ENCODE results near the gene ATF3.

ATF3 gene

DNA sequence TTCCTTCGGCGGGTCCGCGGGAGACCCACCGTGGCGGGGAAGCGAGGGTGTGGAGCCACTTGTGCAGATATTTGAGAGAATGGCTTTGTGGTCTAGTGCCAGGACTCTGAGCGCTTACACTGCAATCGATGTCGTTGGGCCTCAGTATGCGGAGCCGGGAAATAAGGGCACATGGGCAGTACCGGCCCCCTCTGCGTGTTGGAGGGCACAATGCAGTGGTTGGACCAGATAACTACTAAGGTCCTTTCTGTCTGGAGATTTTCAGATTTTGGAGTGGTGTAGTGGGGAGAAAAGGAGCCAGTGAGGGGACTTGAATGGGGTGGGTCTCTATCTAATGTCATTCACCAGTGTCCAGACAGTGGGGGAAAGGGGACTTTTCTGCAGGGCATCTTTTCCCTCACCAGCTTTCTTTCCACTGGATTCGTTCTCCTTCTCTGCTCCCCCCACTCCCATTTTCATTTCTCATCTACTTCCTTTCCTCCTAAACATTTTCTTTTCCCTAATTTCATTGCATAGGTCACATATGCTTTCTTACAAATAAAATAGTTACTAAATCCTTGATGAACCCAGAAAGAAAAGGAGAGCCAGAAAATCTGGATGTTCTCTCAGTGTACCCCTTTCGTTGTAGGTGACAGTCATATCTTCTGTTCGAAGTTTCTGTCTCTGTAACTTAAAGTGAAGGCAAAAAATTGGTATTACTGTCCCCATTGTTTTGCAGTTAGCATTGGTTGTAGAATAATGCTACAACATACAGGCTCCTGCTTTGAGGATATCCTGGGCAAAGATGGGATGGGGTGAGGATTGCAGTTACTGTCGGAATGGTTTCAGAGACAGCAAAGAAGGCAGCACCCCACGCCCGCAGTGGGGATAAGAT lies 1.4 kb downstream of the ATF3 start:
- H3K14ac ChIP-seq (ENCODE audit: low read length): peak overlapping the region; percentile 17
- H2BK5ac ChIP-seq (ENCODE audit: low read length): no peak overlapping the region
- H3K4me3 ChIP-seq (ENCODE audit: low read length in 2 of 2): peak overlapping the region; percentile 48 to 89
- H3K9ac ChIP-seq (ENCODE audit: low read depth, low read length, poor library complexity): peak overlapping the region; percentile 72
- H4K91ac ChIP-seq (ENCODE audit: low read depth, low read length, poor library complexity): no peak overlapping the region
- H2BK15ac ChIP-seq (ENCODE audit: low read length): no peak overlapping the region
- peak overlapping the region; percentile 83 for H2AFZ ChIP-seq (ENCODE audit: low read length)
- no peak overlapping the region for H2BK12ac ChIP-seq (ENCODE audit: low read length)
- peaks cover 1 to 3% of the 10 kb centered on the region in 2 donors for H3K36me3 ChIP-seq (replicated peaks in 1 of 2; ENCODE audit: control insufficient read depth in 2 of 2, insufficient read depth in 2 of 2, low read length in 2 of 2)
- H3K9me3 ChIP-seq (replicated peaks in 1 of 2; ENCODE audit: control insufficient read depth in 2 of 2, insufficient read depth in 1 of 2, low read depth in 1 of 2, low read length in 2 of 2): no peaks in the 10 kb centered on the region
- H3K27me3 ChIP-seq (ENCODE audit: control insufficient read depth in 3 of 3, insufficient read depth in 3 of 3, low read depth in 1 of 3, low read length in 3 of 3): peaks cover 6 to 31% (median 21%) of the 10 kb centered on the region in 3 experiments
- peaks cover 26 to 27% of the 10 kb centered on the region in 2 donors for H3K4me1 ChIP-seq (ENCODE audit: control insufficient read depth in 2 of 2, insufficient read depth in 1 of 2, low read depth in 1 of 2, low read length in 2 of 2)
- peaks cover 2% of the 10 kb centered on the region for H3K79me1 ChIP-seq (ENCODE audit: low read depth, low read length)
- peak overlapping the region; percentile 94 for H3K4me2 ChIP-seq (ENCODE audit: insufficient read depth, low read length, poor library complexity, severe bottlenecking)
- H3K23ac ChIP-seq (ENCODE audit: low read depth, low read length, poor library complexity): peak overlapping the region; percentile 45
- no CpG with 5 or more reads among the region's 20 CpGs for WGBS, 2 donors (ENCODE audit: extremely low coverage in 2 of 2, insufficient read length in 2 of 2, insufficient replicate concordance in 1 of 2)
- H3K4ac ChIP-seq (ENCODE audit: low read length): no peak overlapping the region
- no peak overlapping the region for H3K27ac ChIP-seq (replicated peaks; ENCODE audit: low read length)
- H3K18ac ChIP-seq (ENCODE audit: low read length): peak overlapping the region; percentile 89
- peak overlapping the region; percentile 18 for H2BK120ac ChIP-seq (ENCODE audit: low read depth, low read length)
- DNase-seq (ENCODE audit: low spot score): no peak
- no peak overlapping the region for H2AK5ac ChIP-seq (ENCODE audit: low read depth, low read length)
- H4K8ac ChIP-seq (ENCODE audit: low read depth, low read length): no peak overlapping the region

DNA sequence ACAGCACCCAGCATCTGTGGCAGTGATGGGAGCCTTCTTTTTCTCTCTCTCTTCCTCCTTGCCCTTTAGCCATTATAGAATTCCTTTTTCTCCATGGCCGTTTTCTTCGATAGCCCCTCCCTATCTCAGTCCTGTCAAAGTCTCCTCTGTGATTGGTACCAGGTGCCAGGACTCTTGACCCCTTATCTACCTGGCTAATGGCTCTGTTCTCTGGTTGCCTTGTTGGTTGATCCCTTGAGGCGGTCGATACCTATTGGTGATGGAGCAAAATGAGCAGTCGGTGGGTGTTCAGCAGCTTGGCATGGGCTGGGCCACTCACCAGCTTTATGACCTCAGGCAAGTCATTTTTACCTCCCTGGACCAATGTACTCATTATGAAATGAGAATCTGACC lies 2.0 kb downstream of the ATF3 start:
- Histone ChIP-seq H3K4ac (ENCODE audit: low read length) (no peak overlapping the region), H3K4me2 (ENCODE audit: insufficient read depth, low read length, poor library complexity, severe bottlenecking) (no peak overlapping the region), H3K27me3 (ENCODE audit: control insufficient read depth in 3 of 3, insufficient read depth in 3 of 3, low read depth in 1 of 3, low read length in 3 of 3) (peaks cover 6 to 25% (median 21%) of the 10 kb centered on the region in 3 experiments), H3K23ac (ENCODE audit: low read depth, low read length, poor library complexity) (no peak overlapping the region), H3K4me1 (ENCODE audit: control insufficient read depth in 2 of 2, insufficient read depth in 1 of 2, low read depth in 1 of 2, low read length in 2 of 2) (peaks cover 22 to 25% of the 10 kb centered on the region in 2 donors), H2AFZ (ENCODE audit: low read length) (no peak overlapping the region), H3K18ac (ENCODE audit: low read length) (no peak overlapping the region), H2BK12ac (ENCODE audit: low read length) (no peak overlapping the region), H2BK15ac (ENCODE audit: low read length) (no peak overlapping the region), H3K4me3 (ENCODE audit: low read length in 2 of 2) (peak overlapping the region in 1 of 2 donors; percentile 48), H2AK5ac (ENCODE audit: low read depth, low read length) (no peak overlapping the region), H3K14ac (ENCODE audit: low read length) (no peak overlapping the region), H3K36me3 (replicated peaks in 1 of 2; ENCODE audit: control insufficient read depth in 2 of 2, insufficient read depth in 2 of 2, low read length in 2 of 2) (peaks cover 7 to 9% of the 10 kb centered on the region in 2 donors), H4K8ac (ENCODE audit: low read depth, low read length) (no peak overlapping the region), H3K79me1 (ENCODE audit: low read depth, low read length) (peaks cover 2% of the 10 kb centered on the region), H2BK120ac (ENCODE audit: low read depth, low read length) (no peak overlapping the region), H3K9me3 (replicated peaks in 1 of 2; ENCODE audit: control insufficient read depth in 2 of 2, insufficient read depth in 1 of 2, low read depth in 1 of 2, low read length in 2 of 2) (no peaks in the 10 kb centered on the region), H3K27ac (replicated peaks; ENCODE audit: low read length) (no peak overlapping the region), H4K91ac (ENCODE audit: low read depth, low read length, poor library complexity) (no peak overlapping the region), H3K9ac (ENCODE audit: low read depth, low read length, poor library complexity) (no peak overlapping the region), H2BK5ac (ENCODE audit: low read length) (no peak overlapping the region)
- no CpG with 5 or more reads among the region's 5 CpGs for WGBS, 2 donors (ENCODE audit: extremely low coverage in 2 of 2, insufficient read length in 2 of 2, insufficient replicate concordance in 1 of 2)
- no peak for DNase-seq (ENCODE audit: low spot score)

DNA sequence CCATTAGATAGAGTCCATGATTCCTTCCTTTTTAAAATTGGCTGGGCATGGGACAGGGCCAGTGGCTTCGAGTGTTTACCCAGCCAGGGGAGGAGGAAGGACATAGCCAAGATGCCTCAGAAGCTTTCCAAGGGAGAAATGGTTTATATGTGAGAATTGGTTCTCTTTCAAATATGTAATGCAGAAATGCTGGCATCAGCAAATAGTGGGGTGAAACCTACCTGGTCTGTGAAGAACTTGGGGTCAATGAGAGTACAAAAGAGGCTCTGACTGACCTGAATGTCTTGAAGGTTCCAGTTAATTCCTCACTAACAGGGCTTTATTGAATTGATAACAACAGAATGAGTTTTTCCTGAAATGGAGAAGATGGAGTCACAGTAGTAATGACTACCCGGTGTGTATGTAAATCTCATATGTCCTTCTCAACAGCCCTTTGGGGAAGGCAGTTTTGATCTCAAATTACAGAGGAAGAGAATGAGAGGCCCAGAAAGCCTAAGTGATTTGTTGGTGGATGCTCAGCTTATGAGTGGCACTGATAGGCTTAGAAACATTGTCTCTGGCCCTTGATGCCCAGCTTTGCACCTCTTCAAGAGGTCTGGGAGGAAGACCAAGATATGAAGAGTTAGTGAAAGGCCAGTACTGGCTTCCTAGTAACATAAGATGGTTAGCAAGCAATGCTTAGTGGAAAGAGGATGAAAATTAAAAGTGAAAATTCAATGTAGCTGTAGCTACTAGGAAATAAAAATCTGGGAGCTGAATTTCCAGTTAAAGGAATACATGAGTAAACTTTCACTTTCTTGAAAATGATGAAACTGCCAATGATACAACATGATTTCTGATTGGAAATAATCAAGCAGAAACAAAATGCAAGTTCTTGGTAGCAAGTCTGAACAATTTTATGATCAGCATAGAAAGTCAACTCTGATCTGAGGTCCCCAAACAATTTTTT lies 2.7 kb downstream of the ATF3 start:
- no peak overlapping the region for H3K9ac ChIP-seq (ENCODE audit: low read depth, low read length, poor library complexity)
- H3K14ac ChIP-seq (ENCODE audit: low read length): no peak overlapping the region
- H2BK120ac ChIP-seq (ENCODE audit: low read depth, low read length): no peak overlapping the region
- H3K18ac ChIP-seq (ENCODE audit: low read length): no peak overlapping the region
- H3K79me1 ChIP-seq (ENCODE audit: low read depth, low read length): peaks cover 2% of the 10 kb centered on the region
- H2BK12ac ChIP-seq (ENCODE audit: low read length): no peak overlapping the region
- no peak overlapping the region for H3K4me2 ChIP-seq (ENCODE audit: insufficient read depth, low read length, poor library complexity, severe bottlenecking)
- no peak overlapping the region for H3K4ac ChIP-seq (ENCODE audit: low read length)
- peaks cover 6 to 21% (median 18%) of the 10 kb centered on the region in 3 experiments for H3K27me3 ChIP-seq (ENCODE audit: control insufficient read depth in 3 of 3, insufficient read depth in 3 of 3, low read depth in 1 of 3, low read length in 3 of 3)
- H2BK5ac ChIP-seq (ENCODE audit: low read length): no peak overlapping the region
- no peak overlapping the region for H3K23ac ChIP-seq (ENCODE audit: low read depth, low read length, poor library complexity)
- no peak overlapping the region for H2AFZ ChIP-seq (ENCODE audit: low read length)
- no CpG with 5 or more reads among the region's 2 CpGs for WGBS, 2 donors (ENCODE audit: extremely low coverage in 2 of 2, insufficient read length in 2 of 2, insufficient replicate concordance in 1 of 2)
- no peak overlapping the region for H2BK15ac ChIP-seq (ENCODE audit: low read length)
- H3K9me3 ChIP-seq (replicated peaks in 1 of 2; ENCODE audit: control insufficient read depth in 2 of 2, insufficient read depth in 1 of 2, low read depth in 1 of 2, low read length in 2 of 2): no peaks in the 10 kb centered on the region
- no peak overlapping the region for H3K27ac ChIP-seq (replicated peaks; ENCODE audit: low read length)
- H3K4me1 ChIP-seq (ENCODE audit: control insufficient read depth in 2 of 2, insufficient read depth in 1 of 2, low read depth in 1 of 2, low read length in 2 of 2): peaks cover 19 to 20% of the 10 kb centered on the region in 2 donors
- H3K36me3 ChIP-seq (replicated peaks in 1 of 2; ENCODE audit: control insufficient read depth in 2 of 2, insufficient read depth in 2 of 2, low read length in 2 of 2): peaks cover 8 to 15% of the 10 kb centered on the region in 2 donors
- H2AK5ac ChIP-seq (ENCODE audit: low read depth, low read length): no peak overlapping the region
- no peak overlapping the region for H4K8ac ChIP-seq (ENCODE audit: low read depth, low read length)
- H4K91ac ChIP-seq (ENCODE audit: low read depth, low read length, poor library complexity): no peak overlapping the region
- H3K4me3 ChIP-seq (ENCODE audit: low read length in 2 of 2): no peak overlapping the region
- no peak for DNase-seq (ENCODE audit: low spot score)
